Vagina (tissue), 2 donors: ENCODE data around the gene INCENP.

Source experiments
- POLR2A ChIP-seq, 2 donors: fragments of 450-650 bp; IDR thresholded peaks; one replicate each; pipeline ENCODE4 v1.6.1; 2017; ENCODE audit warnings: antibody characterized with exemption in 2 of 2, mild to moderate bottlenecking in 2 of 2, moderate library complexity in 2 of 2
- TF ChIP-seq, protein P1 (sequence below), 3 experiments: fragments of 450-650 bp in 2 of 3; fragments of 200-600 bp in 1 of 3; sonication (generic) in 1 of 3; IDR thresholded peaks; one replicate each; pipeline ENCODE4 v1.5.1; 2017 to 2019; ENCODE audit warnings: antibody characterized with exemption in 3 of 3, mild to moderate bottlenecking in 2 of 3, moderate library complexity in 2 of 3

DNA sequence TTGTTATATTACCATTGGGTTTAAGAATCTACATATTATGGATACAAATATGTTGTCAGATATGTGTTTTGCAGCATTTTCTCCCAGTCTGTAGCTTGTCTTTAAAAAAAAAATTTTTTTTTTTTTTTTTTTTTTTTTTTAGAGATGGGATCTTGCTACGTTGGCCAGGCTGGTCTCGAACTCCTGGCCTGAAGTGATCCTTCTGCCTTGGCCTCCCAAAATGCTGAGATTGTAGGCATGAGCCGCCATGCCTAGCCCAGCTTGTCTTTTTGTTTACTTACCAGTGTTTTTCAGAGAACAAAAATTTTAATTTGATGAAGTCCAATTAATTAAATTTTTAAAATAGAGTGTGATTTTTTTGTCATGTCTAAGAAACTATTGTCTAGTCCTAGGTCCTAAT is 29.8 kb downstream of the INCENP start:
- TF ChIP-seq, protein P1, sequence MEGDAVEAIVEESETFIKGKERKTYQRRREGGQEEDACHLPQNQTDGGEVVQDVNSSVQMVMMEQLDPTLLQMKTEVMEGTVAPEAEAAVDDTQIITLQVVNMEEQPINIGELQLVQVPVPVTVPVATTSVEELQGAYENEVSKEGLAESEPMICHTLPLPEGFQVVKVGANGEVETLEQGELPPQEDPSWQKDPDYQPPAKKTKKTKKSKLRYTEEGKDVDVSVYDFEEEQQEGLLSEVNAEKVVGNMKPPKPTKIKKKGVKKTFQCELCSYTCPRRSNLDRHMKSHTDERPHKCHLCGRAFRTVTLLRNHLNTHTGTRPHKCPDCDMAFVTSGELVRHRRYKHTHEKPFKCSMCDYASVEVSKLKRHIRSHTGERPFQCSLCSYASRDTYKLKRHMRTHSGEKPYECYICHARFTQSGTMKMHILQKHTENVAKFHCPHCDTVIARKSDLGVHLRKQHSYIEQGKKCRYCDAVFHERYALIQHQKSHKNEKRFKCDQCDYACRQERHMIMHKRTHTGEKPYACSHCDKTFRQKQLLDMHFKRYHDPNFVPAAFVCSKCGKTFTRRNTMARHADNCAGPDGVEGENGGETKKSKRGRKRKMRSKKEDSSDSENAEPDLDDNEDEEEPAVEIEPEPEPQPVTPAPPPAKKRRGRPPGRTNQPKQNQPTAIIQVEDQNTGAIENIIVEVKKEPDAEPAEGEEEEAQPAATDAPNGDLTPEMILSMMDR (IDR thresholded peaks at IDR 0.05): no peak
- no peak for TF ChIP-seq POLR2A (IDR thresholded peaks at IDR 0.05)
